Measurements from ENCODE around the gene ACOX3.

DNA sequence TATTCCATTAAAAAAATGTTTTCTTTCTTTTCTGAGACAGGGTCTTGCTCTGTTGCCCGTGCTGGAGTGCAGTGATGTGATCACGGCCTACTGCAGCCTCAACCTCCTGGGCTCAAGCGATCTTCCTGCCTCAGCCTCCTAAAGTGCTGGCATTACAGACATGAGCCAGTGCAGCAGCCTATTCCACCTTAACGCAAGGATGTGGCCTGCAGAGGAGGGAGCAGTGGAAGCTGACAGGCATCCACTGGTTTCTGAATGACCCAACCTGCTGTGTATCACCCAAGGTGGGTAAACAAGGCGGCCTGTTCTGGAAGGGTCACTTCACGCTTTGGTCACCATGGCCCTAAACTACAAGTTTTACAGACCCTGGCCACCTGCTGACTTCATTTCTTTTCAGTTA, 60.8 kb downstream of the ACOX3 start:
- no peak for TF ChIP-seq POLR2A (IDR thresholded peaks at IDR 0.05)
- TF ChIP-seq, protein P1, sequence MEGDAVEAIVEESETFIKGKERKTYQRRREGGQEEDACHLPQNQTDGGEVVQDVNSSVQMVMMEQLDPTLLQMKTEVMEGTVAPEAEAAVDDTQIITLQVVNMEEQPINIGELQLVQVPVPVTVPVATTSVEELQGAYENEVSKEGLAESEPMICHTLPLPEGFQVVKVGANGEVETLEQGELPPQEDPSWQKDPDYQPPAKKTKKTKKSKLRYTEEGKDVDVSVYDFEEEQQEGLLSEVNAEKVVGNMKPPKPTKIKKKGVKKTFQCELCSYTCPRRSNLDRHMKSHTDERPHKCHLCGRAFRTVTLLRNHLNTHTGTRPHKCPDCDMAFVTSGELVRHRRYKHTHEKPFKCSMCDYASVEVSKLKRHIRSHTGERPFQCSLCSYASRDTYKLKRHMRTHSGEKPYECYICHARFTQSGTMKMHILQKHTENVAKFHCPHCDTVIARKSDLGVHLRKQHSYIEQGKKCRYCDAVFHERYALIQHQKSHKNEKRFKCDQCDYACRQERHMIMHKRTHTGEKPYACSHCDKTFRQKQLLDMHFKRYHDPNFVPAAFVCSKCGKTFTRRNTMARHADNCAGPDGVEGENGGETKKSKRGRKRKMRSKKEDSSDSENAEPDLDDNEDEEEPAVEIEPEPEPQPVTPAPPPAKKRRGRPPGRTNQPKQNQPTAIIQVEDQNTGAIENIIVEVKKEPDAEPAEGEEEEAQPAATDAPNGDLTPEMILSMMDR (IDR thresholded peaks at IDR 0.05) = no peak
